ENCODE results near the gene SUMO1. TPM values are rescaled to one million over a fixed set of nuclear protein-coding genes. Genes with fewer than 3 reads are reported as not detected.

SUMO1 gene
- total and polyA plus RNA-seq, 2 of the 4 experiments (the other 2 are of a cell fraction) = 72.3 to 90.0 TPM

GRCh38 chr2:202269585-202269984 is 31.2 kb upstream of the SUMO1 start:
- Histone ChIP-seq H3K4me1 (ENCODE audit: control insufficient read depth, insufficient read depth, low read length) (peaks cover 2% of the 10 kb centered on the region), H2AFZ (replicated peaks; ENCODE audit: low read length, poor library complexity) (no peak overlapping the region), H4K8ac (ENCODE audit: low read depth in 2 of 2, low read length in 2 of 2) (no peak overlapping the region), H4K5ac (ENCODE audit: low read depth, low read length) (no peak overlapping the region), H4K20me1 (ENCODE audit: insufficient read depth, low read length) (peaks cover 77% of the 10 kb centered on the region), H2BK120ac (ENCODE audit: low read depth, low read length) (no peak overlapping the region), H3K4me3 (ENCODE audit: insufficient read depth, low read depth, low read length) (no peak overlapping the region), H3K4ac (ENCODE audit: low read depth, low read length) (no peak overlapping the region), H3K9ac (ENCODE audit: low read depth, low read length) (no peak overlapping the region), H3K14ac (replicated peaks; ENCODE audit: low read depth, low read length) (no peak overlapping the region), H3K18ac (ENCODE audit: low read depth, low read length) (no peak overlapping the region), H3K9me1 (ENCODE audit: insufficient read depth, low read length) (peaks cover 6% of the 10 kb centered on the region; the same call in 1 of the 2 replicates), H3K27me3 (ENCODE audit: control insufficient read depth, insufficient read depth, low read length) (no peaks in the 10 kb centered on the region), H4K91ac (ENCODE audit: insufficient read depth, low read depth, low read length) (no peak overlapping the region), H3K23ac (ENCODE audit: low read depth, low read length) (no peak overlapping the region), H3K27ac (ENCODE audit: insufficient read depth, low read length) (no peak overlapping the region), H3K79me1 (ENCODE audit: low read depth in 1 of 2, low read length in 2 of 2) (0 out of 4 replicates have a peak, but pooled peaks cover 0 to 3% of the 10 kb centered on the region in 2 experiments), H3K36me3 (ENCODE audit: control insufficient read depth, insufficient read depth, low read length) (no peaks in the 10 kb centered on the region), H2AK9ac (replicated peaks; ENCODE audit: low read depth, low read length, poor library complexity) (no peak overlapping the region), H2BK15ac (ENCODE audit: low read depth, low read length) (no peak overlapping the region), H2BK5ac (ENCODE audit: low read depth, low read length, poor library complexity, severe bottlenecking) (no peak overlapping the region), H3K4me2 (ENCODE audit: low read depth, low read length) (peak overlapping the region; percentile 25; the same call in 1 of the 2 replicates), H3K56ac (ENCODE audit: extremely low read depth, insufficient read depth, low read length) (no peak overlapping the region), H3K9me3 (ENCODE audit: control insufficient read depth, insufficient read depth, low read length) (no peaks in the 10 kb centered on the region), H2BK20ac (ENCODE audit: low read depth, low read length) (no peak overlapping the region), H2AK5ac (ENCODE audit: low read depth, low read length) (no peak overlapping the region)
- CTCF ChIA-PET = no interaction called here
- intact Hi-C loops (cut with micrococcal nuclease) = loop anchor here (5.0 kb wide), 2 partner anchors 407 to 472 kb away; no protein-coding TSS in a partner anchor
- DNase-seq (no peak), ATAC-seq (ENCODE audit: low read depth) (no peak)
- TF ChIP-seq ELK1 (IDR thresholded peaks at IDR 0.05; ENCODE audit: borderline replicate concordance, low read depth, low read length) (no peak), USF2 (IDR thresholded peaks at IDR 0.05; ENCODE audit: low read depth, low read length) (0 out of 2 replicates have a peak, but pooled peaks have one; percentile 18)
- BruUV-seq (replicated peaks) = no TSS peak
- POLR2A ChIA-PET (ENCODE audit: unreplicated experiment) = no interaction called here
- no CpG with 5 or more reads among the region's 9 CpGs for WGBS, 2 experiments (ENCODE audit: extremely low coverage in 2 of 2, insufficient read length in 1 of 2)
- in situ Hi-C loops (cut with MboI; ENCODE audit: low sequenced_read_pairs) = no loop called here
- dilution Hi-C loops (cut with HindIII; ENCODE audit: low sequenced_read_pairs, unreplicated experiment) = no loop called here

Data from IMR-90 (cell line).